ENCODE results near the gene GNAT2. TPM values are rescaled to one million over a fixed set of nuclear protein-coding genes. Genes with fewer than 3 reads are reported as not detected.

Gene GNAT2
- total RNA-seq, 1 donor from 2014 or later = not detected

- Mint-ChIP-seq H3K4me1 (ENCODE audit: unreplicated experiment) (peaks cover 26% of the 10 kb centered on the region), H3K27ac (ENCODE audit: unreplicated experiment) (peak overlapping the region; percentile 3), H3K9me3 (ENCODE audit: unreplicated experiment) (no peaks in the 10 kb centered on the region), H3K36me3 (ENCODE audit: unreplicated experiment) (no peaks in the 10 kb centered on the region), H3K27me3 (ENCODE audit: unreplicated experiment) (no peaks in the 10 kb centered on the region), H3K4me3 (ENCODE audit: unreplicated experiment) (no peak overlapping the region)
- no peak for DNase-seq (ENCODE audit: extremely low spot score, unreplicated experiment)
- no peak for TF ChIP-seq CTCF (IDR thresholded peaks at IDR 0.05)
Measured at GRCh38 chr1:109617291-109617801, 2.1 kb downstream of the GNAT2 start.

- no peak for DNase-seq (ENCODE audit: extremely low spot score, unreplicated experiment)
- Mint-ChIP-seq H3K4me1 (ENCODE audit: unreplicated experiment) (peaks cover 17% of the 10 kb centered on the region), H3K4me3 (ENCODE audit: unreplicated experiment) (no peak overlapping the region), H3K36me3 (ENCODE audit: unreplicated experiment) (no peaks in the 10 kb centered on the region), H3K27me3 (ENCODE audit: unreplicated experiment) (no peaks in the 10 kb centered on the region), H3K9me3 (ENCODE audit: unreplicated experiment) (no peaks in the 10 kb centered on the region), H3K27ac (ENCODE audit: unreplicated experiment) (no peak overlapping the region)
- TF ChIP-seq CTCF (IDR thresholded peaks at IDR 0.05) = no peak
Measured at GRCh38 chr1:109616391-109616790, 3.0 kb downstream of the GNAT2 start.

DNA sequence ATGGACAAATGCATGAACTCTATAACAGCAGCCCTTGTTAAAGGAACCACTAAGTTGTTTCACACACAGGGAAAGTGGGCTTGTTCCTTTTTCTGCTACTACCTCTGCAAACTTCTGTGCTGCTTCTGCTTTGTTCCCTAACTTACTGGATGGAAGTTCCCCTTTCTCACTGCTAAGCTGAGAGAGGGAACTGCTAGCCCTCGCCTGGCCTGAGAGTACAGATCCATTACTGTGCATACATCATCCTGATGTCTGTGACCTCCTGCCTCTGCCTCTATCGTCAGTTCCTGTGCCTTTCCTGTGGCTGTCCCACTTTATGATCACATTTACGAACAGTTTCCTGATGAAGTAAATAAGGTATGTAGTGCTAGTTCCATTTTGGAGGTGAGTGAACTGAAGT is 3.5 kb downstream of the GNAT2 start:
- H3K4me3 Mint-ChIP-seq (ENCODE audit: unreplicated experiment) = no peak overlapping the region
- no peaks in the 10 kb centered on the region for H3K36me3 Mint-ChIP-seq (ENCODE audit: unreplicated experiment)
- H3K27me3 Mint-ChIP-seq (ENCODE audit: unreplicated experiment) = no peaks in the 10 kb centered on the region
- no peaks in the 10 kb centered on the region for H3K9me3 Mint-ChIP-seq (ENCODE audit: unreplicated experiment)
- no peak for DNase-seq (ENCODE audit: extremely low spot score, unreplicated experiment)
- no peak for TF ChIP-seq CTCF (IDR thresholded peaks at IDR 0.05)
- H3K27ac Mint-ChIP-seq (ENCODE audit: unreplicated experiment) = no peak overlapping the region
- peaks cover 16% of the 10 kb centered on the region for H3K4me1 Mint-ChIP-seq (ENCODE audit: unreplicated experiment)

GRCh38 chr1:109613361-109614147 is 5.9 kb downstream of the GNAT2 start:
- no peak for TF ChIP-seq CTCF (IDR thresholded peaks at IDR 0.05)
- Mint-ChIP-seq H3K27me3 (ENCODE audit: unreplicated experiment) (no peaks in the 10 kb centered on the region), H3K4me1 (ENCODE audit: unreplicated experiment) (peaks cover 5% of the 10 kb centered on the region), H3K27ac (ENCODE audit: unreplicated experiment) (no peak overlapping the region), H3K36me3 (ENCODE audit: unreplicated experiment) (no peaks in the 10 kb centered on the region), H3K4me3 (ENCODE audit: unreplicated experiment) (no peak overlapping the region), H3K9me3 (ENCODE audit: unreplicated experiment) (no peaks in the 10 kb centered on the region)
- peak; percentile 62 for DNase-seq (ENCODE audit: extremely low spot score, unreplicated experiment)

- Mint-ChIP-seq H3K27ac (ENCODE audit: unreplicated experiment) (no peak overlapping the region), H3K36me3 (ENCODE audit: unreplicated experiment) (no peaks in the 10 kb centered on the region), H3K27me3 (ENCODE audit: unreplicated experiment) (no peaks in the 10 kb centered on the region), H3K4me3 (ENCODE audit: unreplicated experiment) (no peak overlapping the region), H3K9me3 (ENCODE audit: unreplicated experiment) (no peaks in the 10 kb centered on the region), H3K4me1 (ENCODE audit: unreplicated experiment) (no peaks in the 10 kb centered on the region)
- TF ChIP-seq CTCF (IDR thresholded peaks at IDR 0.05) = no peak
- peak; percentile 68 for DNase-seq (ENCODE audit: extremely low spot score, unreplicated experiment)
Measured at GRCh38 chr1:109611308-109611990, 8.0 kb downstream of the GNAT2 start.
